Measurements from ENCODE around the gene NHS. TPM values are rescaled to one million over a fixed set of nuclear protein-coding genes. Genes with fewer than 3 reads are reported as not detected.
"Not testable (repeated sequence)": the region's sequence is repeated elsewhere in the genome, so short reads cannot be mapped to it uniquely, and the experiment has no call there.

NHS gene
- total RNA-seq, 1 donor from 2014 or later = 8.3 TPM

GRCh38 chrX:17501746-17502145 lies 126.7 kb downstream of the NHS start:
- TF ChIP-seq CTCF (IDR thresholded peaks at IDR 0.05; ENCODE audit: unreplicated experiment) = no peak
- H3K36me3 Mint-ChIP-seq = no peaks in the 10 kb centered on the region
- H3K27ac Mint-ChIP-seq = no peak overlapping the region
- DNase-seq (ENCODE audit: low spot score in 2 of 2, unreplicated experiment in 2 of 2) = no peak
- peaks cover 18% of the 10 kb centered on the region for H3K4me1 Mint-ChIP-seq
- H3K27me3 Mint-ChIP-seq (ENCODE audit: low read depth) = peaks cover 12% of the 10 kb centered on the region
- no peak overlapping the region for H3K4me3 Mint-ChIP-seq
- peaks cover 1% of the 10 kb centered on the region for H3K9me3 Mint-ChIP-seq

GRCh38 chrX:17506352-17506751 lies 131.4 kb downstream of the NHS start:
- peaks cover 12% of the 10 kb centered on the region for H3K9me3 Mint-ChIP-seq
- not testable (repeated sequence) for H3K4me1 Mint-ChIP-seq; H3K27me3 Mint-ChIP-seq (ENCODE audit: low read depth); DNase-seq (ENCODE audit: low spot score in 2 of 2, unreplicated experiment in 2 of 2); H3K27ac Mint-ChIP-seq; H3K4me3 Mint-ChIP-seq; H3K36me3 Mint-ChIP-seq

- Mint-ChIP-seq H3K4me3 (no peak overlapping the region), H3K9me3 (peaks cover 12% of the 10 kb centered on the region), H3K27ac (no peak overlapping the region), H3K4me1 (no peaks in the 10 kb centered on the region), H3K27me3 (ENCODE audit: low read depth) (peaks cover 3% of the 10 kb centered on the region), H3K36me3 (no peaks in the 10 kb centered on the region)
- no peak for DNase-seq (ENCODE audit: low spot score in 2 of 2, unreplicated experiment in 2 of 2)
- no peak for TF ChIP-seq CTCF (IDR thresholded peaks at IDR 0.05; ENCODE audit: unreplicated experiment)
Observed at GRCh38 chrX:17511556-17511955, 136.6 kb downstream of the NHS start.

- Mint-ChIP-seq H3K36me3 (no peaks in the 10 kb centered on the region), H3K27ac (no peak overlapping the region), H3K4me3 (no peak overlapping the region), H3K4me1 (peaks cover 5% of the 10 kb centered on the region), H3K9me3 (peaks cover 5% of the 10 kb centered on the region), H3K27me3 (ENCODE audit: low read depth) (peaks cover 7% of the 10 kb centered on the region)
- TF ChIP-seq CTCF (IDR thresholded peaks at IDR 0.05; ENCODE audit: unreplicated experiment) = no peak
- DNase-seq (ENCODE audit: low spot score in 2 of 2, unreplicated experiment in 2 of 2) = no peak
Observed at GRCh38 chrX:17519358-17519757, 144.4 kb downstream of the NHS start.

GRCh38 chrX:17520016-17520615 lies 145.1 kb downstream of the NHS start:
- Mint-ChIP-seq H3K36me3 (no peaks in the 10 kb centered on the region), H3K4me1 (peaks cover 6% of the 10 kb centered on the region), H3K27ac (no peak overlapping the region)

More at GRCh38 chrX:17520016-17520615, 145.1 kb downstream of the NHS start:
- H3K4me3 Mint-ChIP-seq = no peak overlapping the region
- peaks cover 7% of the 10 kb centered on the region for H3K27me3 Mint-ChIP-seq (ENCODE audit: low read depth)
- no peak for TF ChIP-seq CTCF (IDR thresholded peaks at IDR 0.05; ENCODE audit: unreplicated experiment)
- no peak for DNase-seq (ENCODE audit: low spot score in 2 of 2, unreplicated experiment in 2 of 2)
- peaks cover 5% of the 10 kb centered on the region for H3K9me3 Mint-ChIP-seq

All from mesothelial cell of epicardium (in vitro differentiated cells).